Stomach (tissue), 9 donors: ENCODE results near the gene IQGAP2. TPM values are rescaled to one million over a fixed set of nuclear protein-coding genes. Genes with fewer than 3 reads are reported as not detected.

Experiments used
- DNase-seq, 2 donors: peaks; one replicate each; pipeline versions ENCODE4 v3.0.0 to v3.0.0-alpha.2; 2013 to 2019
- H3K27ac ChIP-seq, 5 donors: fragments of 200-600 bp in 4 of 5; sonication (generic) in 4 of 5; one replicate each; pipeline ENCODE4 v1.5.1; 2013 to 2019; ENCODE audit warnings: mild to moderate bottlenecking in 1 of 5, moderate library complexity in 1 of 5
- H3K27me3 ChIP-seq, 3 donors: fragments of 200-600 bp; sonication (generic); one replicate each; pipeline ENCODE4 v1.5.1; 2017 to 2019; ENCODE audit warnings: mixed run types in 1 of 3
- H3K36me3 ChIP-seq, 4 donors: fragments of 200-600 bp; sonication (generic); 1 replicate in 3 of 4; 2 replicates in 1 of 4; pipeline ENCODE4 v1.5.1; 2016 to 2019
- H3K4me1 ChIP-seq, 4 donors: fragments of 200-600 bp; sonication (generic); one replicate each; pipeline ENCODE4 v1.5.1; 2016 to 2019
- H3K4me3 ChIP-seq, 4 donors: fragments of 200-600 bp; sonication (generic) in 3 of 4; one replicate each; pipeline ENCODE4 v1.5.1; 2016 to 2019; ENCODE audit warnings: mild to moderate bottlenecking in 1 of 4
- H3K9me3 ChIP-seq, 4 donors: fragments of 200-600 bp; sonication (generic); one replicate each; pipeline ENCODE4 v1.5.1; 2016 to 2019
- CTCF ChIP-seq, 7 experiments: fragments of 450-650 bp in 4 of 7; fragments of 200-600 bp in 3 of 7; sonication (generic) in 3 of 7; IDR thresholded peaks; one replicate each; pipeline ENCODE4 v1.5.1; 2016 to 2019; ENCODE audit warnings: antibody characterized with exemption in 7 of 7, control low read depth in 2 of 7, mild to moderate bottlenecking in 1 of 7
- EP300 ChIP-seq: sonication (generic); formaldehyde crosslinking; IDR thresholded peaks from one replicate; pipeline ENCODE4 v1.6.1; 2017; ENCODE audit warnings: antibody characterized with exemption
- POLR2A ChIP-seq, 4 donors: fragments of 450-650 bp; IDR thresholded peaks; one replicate each; pipeline ENCODE4 v1.6.1; 2016; ENCODE audit warnings: antibody characterized with exemption in 4 of 4, control low read depth in 2 of 4, mild to moderate bottlenecking in 1 of 4, moderate library complexity in 1 of 4
- POLR2AphosphoS5 ChIP-seq, 3 donors: sonication (generic); formaldehyde crosslinking; IDR thresholded peaks; one replicate each; pipeline ENCODE4 v1.6.1; 2016; ENCODE audit warnings: antibody characterized with exemption in 3 of 3
- WGBS, 5 donors: extraction: QIAGEN DNeasy Blood & Tissue Kit in 3 of 5; methylation state at CpG; one replicate each; pipeline versions ENCODE4 v1.1.5 to v1.1.7; 2013 to 2018; 5-methylcytosine and 5-hydroxymethylcytosine counted together
- intact Hi-C: fragments of 100-400 bp; cut with DNase I; formaldehyde crosslinking; loops from one replicate; pipeline ENCODE4 v1.15.1; 2023; ENCODE audit warnings: low total_unique reads
- polyA plus RNA-seq, 3 donors: library from polyadenylated mRNA; stranded (reverse); fragments of 200-250 nt; gene quantifications; one replicate each; pipeline ENCODE4 v1.2.3, GENCODE V29; 2013
- total RNA-seq, 5 donors: library from RNA; depleted of rRNA; stranded (reverse); fragments of >200 nt; gene quantifications; one replicate each; pipeline versions ENCODE4 v1.1.0 to v1.2.3, GENCODE V29; 2014 to 2016
- donor health status: healthy with polysubstance abuse.
- donor health status: Bipolar disorder and iron deficiency.
- donor health status: healthy.

IQGAP2 gene
- total and polyA plus RNA-seq, 8 donors: 11.5 to 122 (median 42.1) TPM

- Histone ChIP-seq H3K4me1 (peaks cover 0 to 59% (median 37%) of the 10 kb centered on the region in 4 donors), H3K27ac (peak overlapping the region; percentile 88 to 95 (median 89)), H3K27me3 (peaks cover 0 to 12% (median 0%) of the 10 kb centered on the region in 3 donors), H3K4me3 (peak overlapping the region; percentile 68 to 88 (median 74)), H3K36me3 (no peaks in the 10 kb centered on the region), H3K9me3 (no peaks in the 10 kb centered on the region)
- intact Hi-C loops: no loop called here
- DNase-seq: peak; percentile 77 to 84
- WGBS, 5 donors: 8 to 34% (median 15%) methylated on average over 5 to 21 of the region's 21 CpGs
- TF ChIP-seq CTCF (IDR thresholded peaks at IDR 0.05): no peak
- no peak for TF ChIP-seq EP300
- TF ChIP-seq POLR2AphosphoS5 (IDR thresholded peaks at IDR 0.05): peak in 1 of 3 donors; percentile 38
- no peak for TF ChIP-seq POLR2A (IDR thresholded peaks at IDR 0.05)
Measured at GRCh38 chr5:76404223-76405211, 1.4 kb downstream of the IQGAP2 start.

GRCh38 chr5:76406014-76406413, 2.9 kb downstream of the IQGAP2 start:
- no peak for TF ChIP-seq POLR2A (IDR thresholded peaks at IDR 0.05)
- TF ChIP-seq CTCF (IDR thresholded peaks at IDR 0.05): no peak
- no peak for TF ChIP-seq EP300
- TF ChIP-seq POLR2AphosphoS5 (IDR thresholded peaks at IDR 0.05): no peak
- Histone ChIP-seq H3K36me3 (no peaks in the 10 kb centered on the region), H3K27ac (peak overlapping the region in 2 of 5 donors; percentile 44 to 95), H3K4me3 (peak overlapping the region in 1 of 4 donors; percentile 68), H3K4me1 (peaks cover 6 to 70% (median 44%) of the 10 kb centered on the region in 4 donors), H3K9me3 (no peaks in the 10 kb centered on the region), H3K27me3 (peaks cover 0 to 12% (median 0%) of the 10 kb centered on the region in 3 donors)
- intact Hi-C loops: no loop called here
- WGBS, 5 donors: 24 to 53% (median 40%) methylated on average over 1 of the region's 1 CpG
- DNase-seq: no peak

- no peak for DNase-seq
- Histone ChIP-seq H3K4me1 (peaks cover 7 to 73% (median 46%) of the 10 kb centered on the region in 4 donors), H3K36me3 (no peaks in the 10 kb centered on the region), H3K27me3 (peaks cover 0 to 8% (median 0%) of the 10 kb centered on the region in 3 donors), H3K27ac (peak overlapping the region in 1 of 5 donors; percentile 95), H3K9me3 (no peaks in the 10 kb centered on the region), H3K4me3 (no peak overlapping the region)
- TF ChIP-seq POLR2AphosphoS5 (IDR thresholded peaks at IDR 0.05): no peak
- no peak for TF ChIP-seq CTCF (IDR thresholded peaks at IDR 0.05)
- TF ChIP-seq EP300: no peak
- TF ChIP-seq POLR2A (IDR thresholded peaks at IDR 0.05): no peak
- WGBS, 5 donors: 81 to 92% (median 87%) methylated on average over 1 of the region's 1 CpG
- intact Hi-C loops: no loop called here
Measured at GRCh38 chr5:76406673-76407072, 3.6 kb downstream of the IQGAP2 start.

GRCh38 chr5:76408104-76408654, 5.1 kb downstream of the IQGAP2 start:
- H3K36me3 ChIP-seq: no peaks in the 10 kb centered on the region
- H3K4me1 ChIP-seq: peaks cover 7 to 68% (median 38%) of the 10 kb centered on the region in 4 donors
- no peaks in the 10 kb centered on the region for H3K9me3 ChIP-seq
- 87 to 92% (median 90%) methylated on average over 7 of the region's 7 CpGs for WGBS, 5 donors
- H3K27ac ChIP-seq: no peak overlapping the region
- intact Hi-C loops: no loop called here
- no peaks in the 10 kb centered on the region for H3K27me3 ChIP-seq
- H3K4me3 ChIP-seq: no peak overlapping the region
- TF ChIP-seq POLR2AphosphoS5 (IDR thresholded peaks at IDR 0.05): no peak
- TF ChIP-seq POLR2A (IDR thresholded peaks at IDR 0.05): no peak
- no peak for TF ChIP-seq CTCF (IDR thresholded peaks at IDR 0.05)
- no peak for TF ChIP-seq EP300
- no peak for DNase-seq
